HL-60 (cell line): Measurements from ENCODE around the gene ARMS2.

Source experiments
- CTCF ChIP-seq: IDR thresholded peaks from one replicate; pipeline ENCODE4 v1.5.1; 2011; ENCODE audit warnings: low read length, control low read depth, inconsistent platforms; ENCODE audit not compliant: insufficient read depth
- GABPA ChIP-seq: IDR thresholded peaks from 2 replicates; pipeline ENCODE4 v1.6.1; 2012; ENCODE audit warnings: low read depth
- POLR2AphosphoS5 ChIP-seq: IDR thresholded peaks from 2 replicates; pipeline ENCODE4 v1.6.1; 2012; ENCODE audit warnings: low read depth
- REST ChIP-seq: IDR thresholded peaks from 2 replicates; pipeline ENCODE4 v1.6.1; 2012; ENCODE audit warnings: low read depth; ENCODE audit not compliant: insufficient replicate concordance
- SPI1 ChIP-seq: IDR thresholded peaks from 2 replicates; pipeline ENCODE4 v1.6.1; 2012; ENCODE audit warnings: low read depth, mild to moderate bottlenecking, borderline replicate concordance

- TF ChIP-seq GABPA: no peak
- TF ChIP-seq REST: no peak
- no peak for TF ChIP-seq POLR2AphosphoS5
- TF ChIP-seq CTCF: no peak
- TF ChIP-seq SPI1: no peak
Measured at GRCh38 chr10:122487174-122487765, 32.8 kb downstream of the ARMS2 start.
